Measurements from ENCODE around the gene TBC1D20.

TBC1D20 gene

DNA sequence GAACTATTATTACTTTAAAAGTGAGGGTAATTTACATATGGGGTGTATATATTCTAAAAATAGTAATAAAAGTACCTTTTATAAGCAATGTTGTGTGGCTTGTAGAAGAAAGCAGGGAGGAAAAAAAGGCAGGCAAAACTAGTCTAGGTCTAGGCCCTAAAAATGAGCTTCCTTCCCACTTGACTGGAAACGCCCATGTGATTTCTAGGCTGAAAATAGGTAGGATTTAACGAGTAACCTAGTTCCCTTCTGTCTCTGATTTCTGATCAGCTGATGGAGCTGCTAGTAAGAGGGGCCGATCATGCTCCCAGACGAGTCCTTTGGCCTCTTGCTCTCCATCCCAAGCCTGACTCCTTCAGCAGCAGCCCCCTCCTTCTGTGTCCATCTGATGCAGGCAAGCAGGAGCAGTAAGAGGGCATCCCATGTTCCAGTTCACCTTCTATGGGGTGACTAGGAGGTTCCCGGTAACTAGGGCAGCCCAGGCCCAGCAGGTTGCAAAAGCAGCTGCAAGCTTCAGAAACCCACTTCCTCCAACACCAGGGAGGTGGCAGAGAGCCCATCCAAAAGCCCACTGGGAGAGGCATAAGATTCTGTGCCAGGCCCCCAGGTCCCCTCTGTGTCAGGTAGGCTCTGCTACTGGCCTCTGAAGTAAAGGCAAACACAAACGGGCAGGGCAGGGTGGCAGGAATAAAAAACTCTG is 24.4 kb downstream of the TBC1D20 start:
- no peak for DNase-seq (ENCODE audit: low spot score)

DNA sequence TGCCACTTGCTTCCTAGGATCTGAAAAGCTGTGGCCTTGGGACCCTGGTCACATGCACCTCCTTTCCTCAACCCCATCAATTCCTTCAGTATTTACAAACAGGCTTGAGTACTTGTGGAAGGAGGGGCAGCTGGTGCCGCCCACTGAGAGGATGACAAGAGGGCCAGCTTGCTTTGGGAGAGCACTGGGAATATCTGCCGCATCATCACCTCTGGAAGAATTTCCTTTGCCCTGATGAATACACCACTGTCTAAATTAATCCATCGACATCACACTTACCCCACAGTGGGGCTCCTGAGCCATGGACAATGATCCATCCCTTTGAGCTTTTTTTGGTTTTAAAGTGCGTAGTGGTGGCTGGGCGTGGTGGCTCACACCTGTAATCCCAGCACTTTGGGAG is 25.9 kb downstream of the TBC1D20 start:
- no peak for DNase-seq (ENCODE audit: low spot score)

DNA sequence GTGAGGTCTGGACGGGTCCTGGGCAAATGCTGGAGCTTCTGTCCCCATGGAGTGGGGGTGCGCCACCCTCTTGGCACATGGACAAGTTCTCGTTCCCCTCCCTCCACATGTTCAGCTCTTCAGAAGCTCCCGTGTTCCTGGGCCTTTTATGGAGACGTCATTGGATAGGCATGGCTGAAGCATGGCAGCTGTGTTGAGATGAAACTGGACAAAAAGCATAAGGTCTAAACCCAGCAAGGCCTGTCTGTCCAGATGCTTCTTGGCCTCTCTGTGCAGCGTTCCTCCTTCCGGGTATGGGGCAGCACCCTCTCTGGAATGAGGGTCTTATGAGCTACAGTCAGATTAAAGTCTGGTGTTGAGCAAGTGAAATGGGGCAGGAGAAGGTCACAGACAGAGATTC is 26.8 kb downstream of the TBC1D20 start:
- DNase-seq (ENCODE audit: low spot score), result no peak

DNA sequence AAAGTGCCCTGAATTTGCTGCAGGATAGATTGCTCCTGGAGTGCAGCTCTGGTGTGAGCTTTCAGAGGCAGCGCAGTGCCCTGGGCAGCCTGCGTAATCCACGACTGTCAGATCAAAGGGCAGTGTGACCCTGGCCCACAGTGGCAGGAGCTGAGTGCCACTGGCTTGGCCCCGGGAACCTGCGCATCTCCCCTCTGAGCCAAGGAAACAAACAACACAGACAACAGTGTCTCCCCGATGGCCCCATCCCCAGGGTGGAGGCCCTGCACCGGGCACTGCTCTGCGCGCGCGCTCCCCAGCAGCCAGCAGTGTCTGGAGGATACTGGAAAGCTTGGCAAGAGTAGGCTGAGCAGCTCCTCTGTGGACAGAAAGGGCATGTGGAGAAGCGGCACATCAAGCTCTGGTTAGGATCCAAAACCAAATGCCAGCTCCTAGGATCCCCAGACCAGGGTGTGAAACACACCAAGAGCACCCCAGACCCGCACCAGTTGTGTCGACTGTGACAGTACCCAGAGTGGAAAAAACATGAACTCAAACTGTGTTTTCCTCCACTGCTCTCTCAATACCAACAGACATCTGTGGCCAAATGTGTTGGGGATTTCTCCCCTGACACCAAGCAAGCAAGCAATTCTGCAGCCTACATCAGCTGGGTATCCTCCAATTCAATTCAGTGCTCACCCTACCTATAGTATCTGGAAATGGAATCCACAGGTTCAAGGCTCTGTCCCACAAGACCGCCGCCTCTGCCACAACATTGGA is 27.5 kb downstream of the TBC1D20 start:
- DNase-seq (ENCODE audit: low spot score), result no peak

DNA sequence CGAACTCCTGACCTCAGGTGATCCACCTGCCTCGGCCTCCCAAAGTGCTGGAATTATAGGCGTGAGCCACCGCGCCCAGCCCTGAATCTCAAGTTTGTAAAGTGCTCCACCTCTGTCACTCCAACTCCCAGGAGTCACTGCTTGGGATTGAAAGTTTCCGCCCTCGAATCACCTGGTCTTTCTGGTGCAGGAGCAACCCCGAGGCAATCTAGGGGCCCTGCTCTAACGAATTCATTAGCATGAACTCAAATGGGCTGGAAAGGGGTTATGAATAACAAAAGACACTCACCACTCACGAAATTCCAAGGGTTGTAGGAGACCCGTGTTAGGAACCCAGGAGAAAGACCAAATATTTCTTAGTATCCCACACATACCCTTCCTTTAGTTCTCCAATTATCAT is 28.1 kb downstream of the TBC1D20 start:
- no peak for DNase-seq (ENCODE audit: low spot score)

DNA sequence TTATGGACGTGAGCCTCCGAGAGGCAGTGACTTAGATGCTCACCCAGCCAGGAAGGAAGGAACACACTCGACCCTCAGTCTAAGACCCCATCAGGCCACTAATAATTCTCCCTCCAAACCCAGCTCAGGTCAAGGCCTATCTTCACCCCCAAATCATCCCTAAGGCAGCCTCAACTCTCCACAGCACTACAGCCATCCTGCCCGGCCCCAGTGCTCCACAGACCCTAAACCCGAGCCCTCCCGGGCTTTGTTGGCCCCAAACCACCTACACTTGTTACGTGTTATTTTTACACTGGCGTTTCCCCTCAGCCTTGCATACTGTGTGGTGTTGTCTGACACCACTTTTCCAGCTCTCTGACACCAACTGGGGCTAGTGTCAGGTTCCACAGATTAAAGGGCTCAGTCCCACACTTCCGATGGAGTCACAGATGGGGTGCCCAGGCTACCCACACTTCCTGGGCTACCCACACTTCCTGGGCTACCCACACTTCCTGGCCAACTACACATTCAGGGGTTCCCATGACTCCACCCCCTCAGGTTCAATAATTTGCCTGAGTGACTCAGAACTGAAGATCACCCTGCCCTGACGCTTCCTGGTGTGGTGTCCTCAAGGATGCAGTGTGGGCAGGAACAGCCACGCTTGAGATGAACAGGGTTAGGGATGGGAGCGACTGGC is 28.9 kb downstream of the TBC1D20 start:
- DNase-seq (ENCODE audit: low spot score), result no peak

DNA sequence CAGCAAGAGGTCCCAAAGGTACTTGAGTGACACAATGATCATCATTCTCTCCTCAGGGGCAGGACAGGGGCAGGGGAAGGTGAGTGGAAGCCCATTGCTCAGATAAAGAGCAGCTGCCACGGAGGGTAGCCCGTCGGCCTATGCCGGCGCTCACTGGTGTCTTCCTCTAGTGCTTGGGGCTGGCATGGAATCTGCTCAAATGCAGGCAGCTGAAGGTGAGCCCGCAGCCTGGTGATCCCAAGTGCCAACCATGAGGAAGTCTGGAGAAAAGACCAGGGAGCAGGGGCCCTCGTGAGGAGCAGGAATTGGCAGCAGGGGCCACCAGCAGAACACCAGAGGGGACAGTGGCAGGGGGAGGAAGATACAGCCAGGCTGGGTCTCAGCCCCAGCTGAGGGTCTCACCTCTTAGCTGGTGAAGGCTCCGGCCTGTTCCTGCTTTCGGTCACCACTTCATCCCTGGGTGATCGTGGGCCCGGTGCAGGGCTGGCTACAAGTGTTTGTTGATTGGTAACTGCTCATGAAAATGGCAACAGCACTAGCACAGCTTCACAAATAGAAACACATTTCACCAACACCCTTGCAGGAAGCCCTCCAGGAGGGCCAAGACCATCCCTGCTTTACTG is 29.5 kb downstream of the TBC1D20 start:
- no peak for DNase-seq (ENCODE audit: low spot score)

DNA sequence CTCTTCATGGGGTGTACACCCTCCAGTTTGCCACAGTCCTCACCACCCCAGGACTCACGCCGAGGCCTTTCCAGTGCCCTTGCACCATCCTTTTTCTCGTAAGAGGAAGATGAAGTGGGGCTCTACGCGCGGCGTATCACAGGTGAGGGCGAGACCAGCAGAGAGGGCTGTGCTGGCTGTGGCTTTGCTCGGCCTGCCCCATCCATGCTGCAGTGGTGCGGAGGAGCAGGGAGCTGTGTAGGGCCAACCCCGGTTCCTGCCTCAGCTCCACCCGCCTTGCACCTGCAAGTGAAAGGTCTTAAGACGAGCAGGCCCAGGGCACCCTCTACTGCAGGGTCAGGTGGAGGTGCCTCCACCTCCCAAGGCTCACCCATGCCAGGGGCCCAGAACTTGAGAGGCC is 30.1 kb downstream of the TBC1D20 start:
- no peak for DNase-seq (ENCODE audit: low spot score)

DNA sequence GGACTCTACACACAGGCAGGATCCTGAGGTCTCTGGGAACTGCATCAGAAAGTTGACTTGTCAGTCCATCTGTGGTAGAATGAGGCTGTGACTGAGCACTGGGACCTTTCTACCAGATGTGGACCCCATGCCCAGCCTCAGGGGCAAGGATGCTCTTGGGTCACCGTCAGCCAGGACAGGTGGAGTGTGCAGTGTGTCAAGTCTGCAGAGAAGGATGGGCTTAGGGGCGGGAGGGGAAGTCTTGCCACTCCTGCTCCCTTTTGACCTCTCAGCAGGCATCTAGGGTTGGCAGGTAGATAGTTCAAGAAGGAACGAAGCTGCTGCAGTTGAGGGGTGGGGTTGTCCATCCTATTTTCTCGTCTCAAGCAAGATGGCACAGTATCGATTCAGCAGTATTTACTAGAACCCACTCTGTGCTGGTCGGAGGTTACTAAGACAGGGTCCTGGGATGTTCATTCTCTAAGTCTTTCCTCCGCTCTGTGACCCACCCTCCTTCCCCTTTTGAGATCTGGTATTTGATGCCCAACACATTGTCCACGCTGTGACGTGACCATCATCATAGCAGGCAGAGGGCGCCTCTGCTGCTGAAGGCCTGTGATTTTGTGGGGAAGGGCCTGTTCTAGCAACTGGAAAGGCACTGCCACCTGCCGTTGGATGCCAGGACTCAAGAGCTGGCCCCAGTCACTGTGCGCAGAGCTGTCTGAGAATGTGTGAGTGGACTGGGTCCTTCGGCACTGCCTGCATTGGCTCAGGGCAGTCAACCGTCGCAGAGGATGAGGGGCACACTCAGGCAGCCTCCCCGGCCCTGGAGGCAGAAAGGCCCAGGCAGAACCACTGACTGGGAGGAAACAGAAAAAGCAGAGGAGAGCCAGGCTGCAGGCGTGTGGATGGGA is 31.1 kb downstream of the TBC1D20 start:
- peak; percentile 88 for DNase-seq (ENCODE audit: low spot score)

DNA sequence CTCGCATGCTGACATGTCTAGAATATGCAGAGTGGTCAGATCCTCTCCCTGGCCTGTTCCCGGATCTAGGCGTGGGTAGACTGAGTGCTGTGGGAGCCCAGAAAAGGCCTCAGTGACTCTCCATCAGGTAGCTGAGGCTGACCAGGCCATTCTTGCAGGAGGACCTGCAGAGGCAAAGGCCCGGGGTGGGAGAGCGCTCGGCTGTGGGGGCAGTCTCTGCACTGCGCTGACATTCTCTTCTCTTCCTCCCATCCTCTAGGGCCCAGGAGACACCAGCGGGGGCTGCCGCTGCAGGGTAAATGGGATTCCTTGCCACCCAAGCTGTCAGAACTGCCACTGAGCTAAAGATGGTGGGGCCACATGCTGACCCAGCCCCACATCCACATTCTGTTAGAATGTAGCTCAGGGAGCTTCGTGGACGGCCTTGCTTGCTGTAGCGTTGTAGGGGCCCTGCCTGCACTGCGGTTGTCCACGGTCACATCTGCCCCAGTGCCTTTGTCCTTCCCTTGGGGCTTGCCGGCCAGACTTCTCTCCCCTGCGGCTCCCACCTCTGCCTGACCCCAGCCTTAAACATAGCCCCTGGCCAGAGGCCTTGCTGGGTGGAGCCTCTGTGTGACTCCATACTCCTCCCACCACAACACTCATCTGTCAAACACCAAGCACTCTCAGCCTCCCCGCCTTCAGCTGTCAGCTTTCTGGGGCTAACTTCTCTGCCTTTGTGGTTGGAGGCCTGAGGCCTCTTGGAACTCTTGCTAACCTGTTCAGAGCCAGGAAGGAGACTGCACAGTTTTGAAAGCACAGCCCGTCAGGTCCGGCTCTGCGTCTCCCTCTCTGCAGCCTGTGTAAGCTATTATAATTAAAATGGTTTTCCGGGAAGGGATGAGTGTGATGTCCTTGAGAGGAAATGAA is 32.0 kb downstream of the TBC1D20 start:
- no peak for DNase-seq (ENCODE audit: low spot score)

DNA sequence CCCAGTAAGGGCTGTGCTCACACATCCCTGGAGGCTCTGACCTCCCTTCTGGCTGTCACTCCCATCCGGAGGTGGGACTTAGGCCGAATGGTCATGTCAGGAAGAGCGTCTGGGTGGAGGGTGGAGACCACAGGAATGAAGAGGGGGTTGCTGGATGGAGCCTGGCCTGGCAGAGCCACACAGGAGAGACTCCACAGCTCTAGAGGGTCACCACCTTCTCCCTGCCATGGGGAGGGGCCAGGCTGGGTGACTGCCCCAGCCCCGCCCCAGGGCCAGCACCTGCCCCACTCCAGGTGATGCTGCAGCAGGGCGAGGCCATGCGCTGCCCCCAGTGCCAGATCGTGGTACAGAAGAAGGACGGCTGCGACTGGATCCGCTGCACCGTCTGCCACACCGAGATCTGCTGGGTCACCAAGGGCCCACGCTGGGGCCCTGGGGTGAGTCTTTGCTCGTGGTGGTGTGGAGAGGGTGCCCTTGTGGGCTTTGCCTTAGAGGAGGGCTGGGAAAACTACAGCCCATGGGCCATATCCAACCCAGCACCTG is 33.6 kb downstream of the TBC1D20 start:
- no peak for DNase-seq (ENCODE audit: low spot score)

DNA sequence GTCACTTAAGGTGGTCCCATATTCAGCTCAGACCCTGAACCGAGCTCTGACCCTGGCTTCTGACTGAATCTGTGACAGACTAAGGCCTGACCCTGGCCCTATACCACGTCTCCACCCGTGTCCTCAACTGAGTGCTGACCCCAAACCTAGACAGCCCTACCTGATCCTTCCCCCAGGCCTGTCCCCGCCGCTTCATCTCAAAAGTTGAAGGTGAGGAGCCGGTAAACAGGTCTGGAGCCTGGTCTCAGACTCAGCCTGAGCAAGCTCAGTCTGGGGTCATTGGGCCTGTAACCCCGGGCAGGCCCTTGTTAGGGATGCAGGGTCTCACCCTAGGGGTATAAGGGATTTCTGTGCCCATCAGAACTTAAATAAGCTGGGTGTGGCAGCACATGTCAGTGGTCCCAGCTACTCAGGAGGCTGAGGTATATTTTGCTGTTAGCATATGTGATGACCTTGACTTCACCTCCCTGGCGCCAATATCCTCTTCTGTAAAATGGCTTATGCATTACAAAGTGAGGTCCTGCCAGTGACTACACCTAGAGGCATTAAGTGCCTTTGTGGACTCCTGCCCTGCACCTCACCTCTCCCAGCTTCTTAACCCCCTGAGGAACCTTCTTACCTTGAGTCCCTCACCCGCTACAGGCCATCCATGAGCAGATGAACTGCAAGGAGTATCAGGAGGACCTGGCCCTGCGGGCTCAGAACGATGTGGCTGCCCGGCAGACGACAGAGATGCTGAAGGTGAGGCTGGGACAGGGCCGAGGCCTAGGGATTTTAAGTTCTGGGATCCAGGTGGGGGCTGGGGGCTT is 34.3 kb downstream of the TBC1D20 start:
- no peak for DNase-seq (ENCODE audit: low spot score)

DNA sequence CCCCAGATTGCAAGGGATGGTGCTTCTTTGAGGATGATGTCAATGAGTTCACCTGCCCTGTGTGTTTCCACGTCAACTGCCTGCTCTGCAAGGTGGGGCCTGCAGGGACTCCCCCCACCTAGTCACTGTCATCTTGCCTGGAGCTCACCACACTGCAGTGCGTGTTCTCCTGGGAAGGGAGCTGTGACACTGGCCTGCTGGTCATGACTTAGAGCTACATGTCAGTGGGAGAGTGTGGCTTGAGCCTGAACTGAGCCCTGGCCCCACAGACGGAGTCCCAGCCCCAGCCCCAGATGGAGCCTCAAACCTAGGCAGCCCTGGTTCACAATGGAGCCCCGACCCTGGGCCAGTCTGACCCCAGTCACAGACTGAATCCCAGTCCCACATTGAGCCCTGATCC is 34.9 kb downstream of the TBC1D20 start:
- no peak for DNase-seq (ENCODE audit: low spot score)

DNA sequence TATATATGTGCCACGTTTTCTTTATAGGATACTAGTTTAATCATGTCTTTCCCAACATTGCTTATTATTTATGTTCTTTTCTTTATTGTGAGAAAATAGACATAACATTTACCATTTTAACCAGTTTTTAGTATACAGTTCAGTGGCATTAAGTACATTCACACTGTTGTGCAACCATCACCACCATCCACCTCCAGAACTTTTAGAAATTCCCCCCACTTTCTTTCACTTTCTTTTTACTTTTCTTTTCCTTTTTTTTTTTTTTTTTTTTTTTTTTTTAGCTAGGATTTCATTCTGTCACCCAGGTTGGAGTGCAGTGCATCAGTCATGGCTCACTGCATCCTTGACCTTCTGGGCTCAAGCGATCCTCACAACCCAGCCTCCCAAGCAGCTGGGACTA is 35.8 kb downstream of the TBC1D20 start:
- no peak for DNase-seq (ENCODE audit: low spot score)

DNA sequence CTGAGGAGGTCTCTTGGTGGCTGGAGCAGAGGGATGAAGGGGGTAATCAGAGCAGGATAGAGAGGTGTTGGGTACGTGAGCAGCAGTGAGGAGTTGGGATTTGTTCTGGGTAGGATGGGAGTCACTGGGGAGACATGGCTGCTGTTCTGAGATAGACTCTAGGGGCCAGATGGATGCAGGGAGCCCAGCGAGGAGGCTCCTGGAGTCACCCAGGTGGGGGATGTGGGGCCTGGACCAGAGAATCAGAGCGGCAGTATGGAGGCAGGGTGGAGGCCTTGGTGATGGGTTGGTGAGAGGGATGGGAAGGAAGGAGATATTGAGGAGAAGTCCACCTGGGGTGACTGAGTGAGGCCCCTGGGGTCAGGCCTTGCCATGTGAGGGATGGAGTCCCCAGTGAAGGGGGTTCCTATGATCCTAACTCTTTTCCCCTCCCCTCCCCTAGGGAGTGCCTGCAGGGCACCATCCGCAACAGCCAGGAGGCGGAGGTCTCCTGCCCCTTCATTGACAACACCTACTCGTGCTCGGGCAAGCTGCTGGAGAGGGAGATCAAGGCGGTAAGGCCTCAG is 40.6 kb downstream of the TBC1D20 start:
- no peak for DNase-seq (ENCODE audit: low spot score)

DNA sequence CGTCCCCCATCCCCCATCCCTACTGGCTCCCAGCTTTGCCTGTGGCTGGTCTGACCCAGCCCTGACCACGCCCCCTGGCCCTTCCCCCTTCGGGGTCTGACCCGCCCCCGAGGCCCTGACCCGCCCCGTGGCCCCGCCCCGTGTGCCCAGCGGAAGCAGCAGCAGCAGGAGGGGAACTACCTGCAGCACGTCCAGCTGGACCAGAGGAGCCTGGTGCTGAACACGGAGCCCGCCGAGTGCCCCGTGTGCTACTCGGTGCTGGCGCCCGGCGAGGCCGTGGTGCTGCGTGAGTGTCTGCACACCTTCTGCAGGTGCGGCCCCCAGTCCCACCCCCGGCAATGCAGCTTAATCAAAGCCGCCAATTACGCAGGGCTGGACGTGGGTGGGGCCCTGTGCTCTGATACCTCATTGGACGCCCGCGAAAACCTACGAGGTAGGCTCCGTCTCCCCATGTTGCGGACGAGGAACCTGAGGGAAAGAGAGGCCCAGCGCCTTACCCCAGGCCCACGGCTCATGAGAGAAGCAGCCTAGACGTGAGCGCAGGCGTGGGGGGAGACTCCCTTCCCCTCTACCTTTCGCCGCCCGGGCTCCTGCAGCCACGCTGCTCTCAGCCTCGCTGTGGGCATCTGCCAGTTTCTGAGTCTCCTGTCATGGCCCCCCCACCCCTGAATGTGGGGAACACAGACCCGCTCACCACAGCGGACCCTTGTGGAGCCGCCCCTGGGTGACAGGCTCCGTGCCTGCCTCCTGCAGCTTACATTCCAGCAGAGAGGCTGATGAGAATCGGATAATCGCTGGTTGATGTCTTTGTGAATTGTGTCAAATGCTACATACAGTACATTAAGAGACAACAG is 41.4 kb downstream of the TBC1D20 start:
- peak; percentile 58 for DNase-seq (ENCODE audit: low spot score)

DNA sequence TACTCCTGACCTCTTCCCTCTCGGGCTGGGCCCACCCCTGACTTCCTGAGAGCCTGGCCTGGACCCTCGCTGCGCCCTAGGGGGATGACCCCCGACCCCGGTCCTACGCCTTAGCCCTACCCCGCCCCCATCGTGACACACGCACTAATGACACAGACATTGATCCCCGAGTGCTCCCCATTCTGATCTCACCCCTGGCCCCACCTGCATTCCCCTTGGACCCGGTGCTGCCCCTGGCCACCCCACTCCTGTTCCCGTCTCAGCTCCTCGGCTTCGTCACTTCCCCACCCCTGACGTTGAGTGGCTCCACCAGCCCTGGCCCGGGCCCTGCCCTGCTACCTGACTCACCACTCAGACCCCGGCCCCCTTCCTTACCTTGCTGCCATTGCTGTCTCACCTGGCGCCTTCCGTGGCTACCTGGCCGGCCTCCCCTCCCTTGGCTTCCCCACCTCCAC is 42.1 kb downstream of the TBC1D20 start:
- no peak for DNase-seq (ENCODE audit: low spot score)

DNA sequence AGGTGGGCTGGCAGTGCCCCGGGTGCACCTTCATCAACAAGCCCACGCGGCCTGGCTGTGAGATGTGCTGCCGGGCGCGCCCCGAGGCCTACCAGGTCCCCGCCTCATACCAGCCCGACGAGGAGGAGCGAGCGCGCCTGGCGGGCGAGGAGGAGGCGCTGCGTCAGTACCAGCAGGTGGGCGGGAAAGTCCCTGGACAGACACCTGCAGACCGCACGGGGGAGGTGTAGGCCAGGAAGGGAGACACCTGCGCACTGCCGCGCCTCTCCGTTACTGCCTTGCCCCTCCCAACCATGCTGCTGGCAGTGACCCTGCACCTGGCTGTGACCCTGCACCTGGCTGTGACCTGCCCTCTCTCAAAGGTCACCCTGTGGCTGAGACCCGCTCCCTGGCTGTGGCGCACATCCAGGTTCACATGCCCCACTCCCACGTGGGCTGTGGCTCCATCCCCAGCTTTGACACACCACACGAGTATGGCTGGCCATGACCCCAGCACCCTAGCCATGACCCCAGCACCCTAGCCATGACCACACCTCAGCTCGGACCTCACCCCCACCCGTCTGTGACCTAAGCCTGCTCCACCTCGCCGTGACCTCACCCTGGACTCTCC is 42.7 kb downstream of the TBC1D20 start:
- DNase-seq (ENCODE audit: low spot score), result no peak
